ENCODE results near the gene RNF175.

Gene RNF175

DNA sequence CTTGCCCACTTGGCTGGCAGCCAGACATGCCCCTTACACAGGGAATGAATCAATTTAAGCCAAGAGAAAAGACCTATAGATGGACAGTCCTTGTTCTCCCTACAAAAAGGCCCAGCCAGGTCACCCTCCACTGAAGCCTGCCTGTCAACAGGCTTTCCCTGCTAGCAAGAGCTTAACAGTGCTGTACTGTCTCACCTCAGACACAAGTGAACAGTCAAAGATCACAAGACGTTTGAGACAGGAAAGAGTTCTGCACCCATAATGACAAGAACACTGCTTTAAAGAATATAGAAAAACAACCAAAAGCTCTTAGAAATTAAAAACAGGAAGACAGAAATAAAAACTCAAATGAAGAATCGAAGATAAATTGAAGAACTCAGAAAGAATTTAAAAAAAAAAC lies 4.6 kb downstream of the RNF175 start:
- no peak overlapping the region for H3K4me3 ChIP-seq (ENCODE audit: low read depth, low read length)
- H3K27ac ChIP-seq = no peak overlapping the region
- no peak for DNase-seq
- TF ChIP-seq, protein P1, sequence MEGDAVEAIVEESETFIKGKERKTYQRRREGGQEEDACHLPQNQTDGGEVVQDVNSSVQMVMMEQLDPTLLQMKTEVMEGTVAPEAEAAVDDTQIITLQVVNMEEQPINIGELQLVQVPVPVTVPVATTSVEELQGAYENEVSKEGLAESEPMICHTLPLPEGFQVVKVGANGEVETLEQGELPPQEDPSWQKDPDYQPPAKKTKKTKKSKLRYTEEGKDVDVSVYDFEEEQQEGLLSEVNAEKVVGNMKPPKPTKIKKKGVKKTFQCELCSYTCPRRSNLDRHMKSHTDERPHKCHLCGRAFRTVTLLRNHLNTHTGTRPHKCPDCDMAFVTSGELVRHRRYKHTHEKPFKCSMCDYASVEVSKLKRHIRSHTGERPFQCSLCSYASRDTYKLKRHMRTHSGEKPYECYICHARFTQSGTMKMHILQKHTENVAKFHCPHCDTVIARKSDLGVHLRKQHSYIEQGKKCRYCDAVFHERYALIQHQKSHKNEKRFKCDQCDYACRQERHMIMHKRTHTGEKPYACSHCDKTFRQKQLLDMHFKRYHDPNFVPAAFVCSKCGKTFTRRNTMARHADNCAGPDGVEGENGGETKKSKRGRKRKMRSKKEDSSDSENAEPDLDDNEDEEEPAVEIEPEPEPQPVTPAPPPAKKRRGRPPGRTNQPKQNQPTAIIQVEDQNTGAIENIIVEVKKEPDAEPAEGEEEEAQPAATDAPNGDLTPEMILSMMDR (IDR thresholded peaks at IDR 0.05; ENCODE audit: low read depth, low read length, missing control alignments) = no peak
- no peaks in the 10 kb centered on the region for H3K27me3 ChIP-seq (replicated peaks)
- no peaks in the 10 kb centered on the region for H3K36me3 ChIP-seq (replicated peaks)
- in situ Hi-C loops (cut with HindIII; ENCODE audit: low pct_ligation_motif_present, low sequenced_read_pairs) = no loop called here

DNA sequence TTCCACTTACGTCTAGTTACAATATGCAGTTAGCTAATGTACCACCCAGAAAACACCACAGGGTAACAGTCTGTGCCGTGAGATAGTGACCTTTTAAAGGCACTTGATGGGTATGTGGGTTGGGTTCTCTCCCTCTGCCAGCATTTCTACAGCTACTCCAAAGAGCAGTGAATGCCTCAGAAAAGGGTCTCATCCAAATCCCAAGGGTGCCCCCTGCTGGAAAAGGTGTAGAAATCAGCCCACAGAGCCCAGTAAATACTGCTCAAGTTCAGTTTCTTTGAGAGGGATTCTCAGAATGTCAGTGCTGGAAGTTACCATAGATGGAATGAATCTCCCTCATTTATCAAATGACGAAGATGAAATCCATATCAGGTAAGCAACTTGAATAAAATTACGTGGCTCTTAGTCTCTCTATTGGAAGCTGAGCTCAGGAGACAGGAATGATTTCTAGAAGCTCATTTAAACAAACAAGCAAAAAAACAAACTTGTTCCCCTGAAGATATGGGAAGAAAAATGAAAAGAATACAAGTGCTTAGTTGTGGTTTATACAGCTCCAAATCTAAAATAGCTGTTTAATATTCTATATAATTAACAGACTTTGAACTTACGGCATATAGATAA lies 9.5 kb downstream of the RNF175 start:
- in situ Hi-C loops (cut with HindIII; ENCODE audit: low pct_ligation_motif_present, low sequenced_read_pairs) = no loop called here
- peak; percentile 78 for DNase-seq
- TF ChIP-seq, protein P1 (IDR thresholded peaks at IDR 0.05; ENCODE audit: low read depth, low read length, missing control alignments) = peak; percentile 89
- Histone ChIP-seq H3K36me3 (replicated peaks) (no peaks in the 10 kb centered on the region), H3K4me3 (ENCODE audit: low read depth, low read length) (no peak overlapping the region), H3K27me3 (replicated peaks) (no peaks in the 10 kb centered on the region), H3K27ac (no peak overlapping the region)

DNA sequence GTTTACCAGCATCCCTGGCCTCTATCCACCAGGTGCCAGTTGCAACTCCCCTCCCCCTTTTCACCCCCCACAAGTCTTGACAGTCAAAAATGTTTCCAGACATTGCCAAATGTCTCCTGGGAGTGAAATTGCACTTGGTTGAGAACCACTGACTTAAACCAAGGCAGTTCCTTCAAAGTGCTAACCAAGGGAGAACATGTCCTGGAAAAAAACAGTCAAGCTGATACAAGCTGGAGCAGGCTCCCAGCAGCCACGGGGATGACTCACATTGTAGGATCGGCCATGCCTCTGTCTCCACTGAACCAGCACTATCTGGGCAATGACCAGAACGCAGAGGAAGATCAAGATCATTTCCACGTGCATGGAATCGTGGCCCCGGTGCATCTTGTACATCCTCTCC lies 11.4 kb downstream of the RNF175 start:
- Histone ChIP-seq H3K4me3 (ENCODE audit: low read depth, low read length) (no peak overlapping the region), H3K27ac (no peak overlapping the region), H3K36me3 (replicated peaks) (no peaks in the 10 kb centered on the region), H3K27me3 (replicated peaks) (no peaks in the 10 kb centered on the region)
- TF ChIP-seq, protein P1 (IDR thresholded peaks at IDR 0.05; ENCODE audit: low read depth, low read length, missing control alignments) = no peak
- peak; percentile 87 for DNase-seq
- in situ Hi-C loops (cut with HindIII; ENCODE audit: low pct_ligation_motif_present, low sequenced_read_pairs) = no loop called here

DNA sequence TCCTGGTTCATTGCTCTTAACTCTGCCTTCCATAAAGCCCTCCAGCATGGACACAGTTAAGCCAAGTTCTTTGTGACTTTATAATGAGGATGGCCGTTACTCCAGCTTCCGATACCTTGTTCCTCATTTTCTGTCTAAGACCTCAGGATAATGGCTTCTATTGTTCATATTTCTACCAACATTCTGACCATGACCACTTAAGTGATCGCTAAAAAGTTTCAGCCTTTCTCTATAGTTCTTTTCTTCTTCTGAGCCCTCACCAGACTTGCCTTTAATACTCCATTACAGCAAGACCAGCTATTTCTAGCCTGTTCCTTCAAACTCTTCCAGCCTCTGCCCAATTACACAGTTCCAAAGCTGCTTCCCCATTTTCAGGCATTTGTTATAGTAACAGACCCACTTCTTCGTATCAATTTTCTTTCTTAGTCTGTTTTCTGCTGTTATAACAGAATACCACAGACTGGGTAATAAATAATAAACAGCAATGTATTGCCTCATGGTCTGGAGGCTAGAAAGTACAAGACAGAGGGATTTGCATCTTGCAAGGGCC lies 12.3 kb downstream of the RNF175 start:
- H3K27me3 ChIP-seq (replicated peaks) = no peaks in the 10 kb centered on the region
- H3K36me3 ChIP-seq (replicated peaks) = no peaks in the 10 kb centered on the region
- in situ Hi-C loops (cut with HindIII; ENCODE audit: low pct_ligation_motif_present, low sequenced_read_pairs) = no loop called here
- TF ChIP-seq, protein P1 (IDR thresholded peaks at IDR 0.05; ENCODE audit: low read depth, low read length, missing control alignments) = no peak
- no peak for DNase-seq
- no peak overlapping the region for H3K4me3 ChIP-seq (ENCODE audit: low read depth, low read length)
- no peak overlapping the region for H3K27ac ChIP-seq

DNA sequence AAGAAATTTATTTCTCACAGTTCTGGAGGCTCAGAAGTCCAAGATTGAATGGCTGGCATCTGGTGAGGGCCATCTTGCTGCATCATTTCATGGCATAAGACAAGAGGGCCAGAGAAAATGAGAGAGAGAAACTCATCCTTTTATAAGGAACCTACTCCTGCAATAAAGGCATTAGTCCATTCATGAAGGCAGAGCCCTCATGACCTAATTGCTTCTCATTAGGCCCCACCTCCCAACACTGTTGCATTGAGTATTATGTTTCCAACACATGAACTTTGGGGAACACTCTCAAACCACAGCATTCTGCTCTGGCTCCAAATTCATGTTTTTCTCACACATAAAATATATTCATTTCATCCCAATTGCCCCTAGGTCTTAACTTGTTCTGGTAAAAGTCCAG lies 14.2 kb downstream of the RNF175 start:
- no peak overlapping the region for H3K4me3 ChIP-seq (ENCODE audit: low read depth, low read length)
- no peak overlapping the region for H3K27ac ChIP-seq
- in situ Hi-C loops (cut with HindIII; ENCODE audit: low pct_ligation_motif_present, low sequenced_read_pairs) = no loop called here
- H3K27me3 ChIP-seq (replicated peaks) = no peaks in the 10 kb centered on the region
- TF ChIP-seq, protein P1 (IDR thresholded peaks at IDR 0.05; ENCODE audit: low read depth, low read length, missing control alignments) = no peak
- no peak for DNase-seq
- no peaks in the 10 kb centered on the region for H3K36me3 ChIP-seq (replicated peaks)

DNA sequence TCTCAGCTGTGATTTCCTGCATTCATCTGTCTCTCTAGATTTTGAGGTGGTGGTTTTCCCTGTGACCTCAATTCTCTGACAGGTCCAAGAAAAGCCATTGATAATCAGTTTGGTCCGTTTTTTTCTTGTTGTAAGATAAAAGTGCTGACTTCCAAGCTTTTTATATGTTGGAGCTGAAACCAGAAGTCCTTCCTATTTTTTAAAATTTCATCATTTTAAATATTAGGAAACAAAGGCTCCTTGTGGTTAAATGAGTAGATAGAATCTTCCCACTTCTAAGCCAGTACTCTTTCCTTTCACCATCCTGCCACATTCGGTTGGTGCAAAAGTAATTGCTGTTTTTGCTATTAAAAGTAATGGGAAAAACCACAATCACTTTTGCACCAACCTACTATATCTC lies 18.3 kb downstream of the RNF175 start:
- in situ Hi-C loops (cut with HindIII; ENCODE audit: low pct_ligation_motif_present, low sequenced_read_pairs) = no loop called here
- no peak overlapping the region for H3K4me3 ChIP-seq (ENCODE audit: low read depth, low read length)
- H3K27ac ChIP-seq = no peak overlapping the region
- TF ChIP-seq, protein P1 (IDR thresholded peaks at IDR 0.05; ENCODE audit: low read depth, low read length, missing control alignments) = no peak
- H3K27me3 ChIP-seq (replicated peaks) = no peaks in the 10 kb centered on the region
- no peak for DNase-seq
- H3K36me3 ChIP-seq (replicated peaks) = no peaks in the 10 kb centered on the region

Measured in brain microvascular endothelial cell (primary cell).